Measurements from ENCODE around the gene NFYC.

DNA sequence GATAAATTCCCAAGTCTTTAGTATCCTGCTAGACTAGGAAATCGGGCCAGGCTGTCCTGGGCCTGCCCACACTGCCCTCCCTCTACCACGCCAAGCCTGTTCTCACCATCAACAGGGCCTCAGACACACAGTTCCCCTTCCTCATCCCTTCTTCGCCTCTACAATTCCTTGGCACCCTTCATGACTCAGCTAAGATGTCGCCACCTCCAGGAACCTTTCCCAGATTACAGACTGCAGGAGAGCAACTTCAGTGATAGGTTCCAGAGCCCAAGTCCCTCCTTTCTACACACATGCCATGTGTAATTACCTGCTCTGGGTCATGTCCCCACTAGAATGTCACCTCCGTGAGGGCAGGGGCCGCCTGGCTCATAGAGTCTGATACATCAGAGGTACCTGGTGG is 29.4 kb upstream of the NFYC start:
- TF ChIP-seq, protein P1, sequence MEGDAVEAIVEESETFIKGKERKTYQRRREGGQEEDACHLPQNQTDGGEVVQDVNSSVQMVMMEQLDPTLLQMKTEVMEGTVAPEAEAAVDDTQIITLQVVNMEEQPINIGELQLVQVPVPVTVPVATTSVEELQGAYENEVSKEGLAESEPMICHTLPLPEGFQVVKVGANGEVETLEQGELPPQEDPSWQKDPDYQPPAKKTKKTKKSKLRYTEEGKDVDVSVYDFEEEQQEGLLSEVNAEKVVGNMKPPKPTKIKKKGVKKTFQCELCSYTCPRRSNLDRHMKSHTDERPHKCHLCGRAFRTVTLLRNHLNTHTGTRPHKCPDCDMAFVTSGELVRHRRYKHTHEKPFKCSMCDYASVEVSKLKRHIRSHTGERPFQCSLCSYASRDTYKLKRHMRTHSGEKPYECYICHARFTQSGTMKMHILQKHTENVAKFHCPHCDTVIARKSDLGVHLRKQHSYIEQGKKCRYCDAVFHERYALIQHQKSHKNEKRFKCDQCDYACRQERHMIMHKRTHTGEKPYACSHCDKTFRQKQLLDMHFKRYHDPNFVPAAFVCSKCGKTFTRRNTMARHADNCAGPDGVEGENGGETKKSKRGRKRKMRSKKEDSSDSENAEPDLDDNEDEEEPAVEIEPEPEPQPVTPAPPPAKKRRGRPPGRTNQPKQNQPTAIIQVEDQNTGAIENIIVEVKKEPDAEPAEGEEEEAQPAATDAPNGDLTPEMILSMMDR (IDR thresholded peaks at IDR 0.05) = no peak
- no peak for TF ChIP-seq POLR2A (IDR thresholded peaks at IDR 0.05)
